HG03469 (cell line): ENCODE measurements around the gene USP28.
"Not testable (repeated sequence)": the region's sequence is repeated elsewhere in the genome, so short reads cannot be mapped to it uniquely, and the experiment has no call there.

Source experiments
- ATAC-seq: cut with Tn5 transposase; IDR thresholded peaks from one replicate; pipeline ENCODE4 v1.9.1; 2021; ENCODE audit warnings: mild to moderate bottlenecking, moderate library complexity, moderate number of reproducible peaks; ENCODE audit not compliant: unreplicated experiment

The USP28 gene

DNA sequence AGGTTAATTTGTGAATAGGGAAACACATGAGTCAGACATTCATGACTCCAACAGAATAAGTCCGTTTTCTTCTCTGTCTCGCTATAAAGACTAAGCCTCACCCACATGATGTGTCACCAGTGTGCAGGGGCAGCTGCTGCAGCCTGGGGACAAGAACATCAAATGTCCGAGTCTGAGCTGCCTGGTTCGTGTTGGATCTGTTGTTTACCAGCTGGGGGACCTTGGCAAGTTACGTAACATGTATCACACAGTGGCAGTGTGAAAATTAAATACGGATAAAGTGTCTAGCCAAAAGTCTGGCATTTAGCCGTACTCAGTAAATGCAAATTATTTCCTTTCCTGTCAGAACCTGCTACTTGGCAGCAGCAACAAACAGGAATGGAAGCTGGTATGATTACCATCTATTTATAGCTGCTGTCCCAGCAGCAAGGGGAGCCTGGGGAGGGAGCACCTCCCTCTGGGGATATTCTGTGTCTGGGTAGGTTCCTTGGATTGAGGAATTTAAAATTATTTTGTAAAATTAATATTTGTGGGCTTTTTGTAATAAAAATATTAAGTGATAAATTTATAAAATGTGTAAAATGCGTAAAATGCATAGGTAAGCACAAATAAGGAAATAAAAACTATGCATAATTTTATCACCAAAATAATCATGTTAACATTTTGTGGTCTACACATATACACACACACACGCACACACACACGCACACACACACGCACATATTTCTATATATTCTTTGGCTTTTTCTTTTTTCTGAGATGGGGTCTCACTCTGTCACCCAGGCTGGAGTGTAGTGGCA is 97.1 kb downstream of the USP28 start:
- no peak for ATAC-seq

DNA sequence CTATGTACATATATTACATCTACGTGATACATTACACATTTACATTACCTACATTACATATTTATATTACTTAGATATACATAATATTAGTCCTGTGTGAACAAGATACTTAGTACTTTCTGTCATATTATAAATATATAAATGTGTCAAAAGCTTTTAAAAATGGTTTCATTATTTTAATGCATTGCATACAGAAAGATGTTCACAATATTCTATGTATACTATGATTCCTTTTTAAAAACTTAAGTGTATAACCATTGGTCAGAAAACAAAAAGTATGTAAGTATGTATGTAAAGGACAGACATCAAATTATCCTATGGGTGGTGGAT is 101.2 kb downstream of the USP28 start:
- no peak for ATAC-seq

DNA sequence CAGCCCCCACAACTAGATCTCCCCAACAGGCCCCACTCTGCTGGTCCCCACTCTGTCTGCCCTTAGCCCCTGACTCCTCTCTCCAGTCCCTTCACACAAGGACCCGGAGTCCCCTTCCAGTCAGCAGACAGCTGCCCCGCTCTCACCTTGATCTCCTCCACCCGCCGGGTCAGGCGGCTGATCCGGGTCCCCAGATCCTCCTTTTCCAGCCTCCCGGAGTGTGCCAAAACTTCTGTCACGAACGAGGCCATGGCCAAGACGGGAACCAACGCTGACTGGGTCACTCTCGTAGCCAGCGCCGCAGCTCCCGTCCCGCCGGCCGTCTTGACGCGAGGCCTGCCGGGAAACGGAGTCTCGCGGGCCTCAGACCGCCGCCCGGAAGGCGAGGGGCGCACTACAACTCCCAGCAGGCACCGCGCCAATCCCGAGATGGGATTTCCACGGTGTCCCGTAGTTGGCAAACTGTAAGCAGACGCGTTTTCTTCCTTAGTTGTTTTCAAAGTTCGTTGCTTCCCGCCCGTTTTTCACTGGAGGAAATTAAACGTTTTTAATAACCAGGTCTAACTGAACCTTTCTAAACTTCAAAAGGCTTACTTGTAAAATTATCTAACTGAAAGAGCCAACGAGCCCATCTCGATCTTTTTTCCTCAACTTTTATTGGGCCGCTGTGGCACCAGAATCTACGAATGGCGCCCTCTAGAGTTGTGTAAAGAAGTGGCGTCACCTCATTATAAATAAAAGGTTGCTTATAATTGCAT is 101.8 kb downstream of the USP28 start, which contains the start of gene ZW10:
Gene ZW10, minus strand, starts transcription at position 277 of the 758 bp plus-strand sequence. Its CDS starts 26 bp downstream, at position 251.
- peak; percentile 88 for ATAC-seq

DNA sequence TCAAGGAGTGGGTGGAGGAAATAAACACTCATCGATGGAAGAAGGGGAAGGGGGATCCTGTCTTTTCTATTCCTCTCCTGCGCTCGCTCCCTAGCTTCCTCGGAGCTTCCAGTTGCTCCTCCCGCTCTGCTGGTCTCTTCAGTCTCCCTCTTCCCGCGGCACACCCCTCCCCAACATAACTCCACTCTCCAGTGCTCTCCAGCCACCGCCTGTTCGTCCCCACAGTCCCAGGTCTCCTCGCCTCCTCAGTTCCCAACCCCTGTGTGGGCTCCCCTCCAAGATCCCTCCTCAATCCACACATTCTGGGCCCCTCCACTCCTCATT is 102.3 kb downstream of the USP28 start:
- ATAC-seq, result no peak

DNA sequence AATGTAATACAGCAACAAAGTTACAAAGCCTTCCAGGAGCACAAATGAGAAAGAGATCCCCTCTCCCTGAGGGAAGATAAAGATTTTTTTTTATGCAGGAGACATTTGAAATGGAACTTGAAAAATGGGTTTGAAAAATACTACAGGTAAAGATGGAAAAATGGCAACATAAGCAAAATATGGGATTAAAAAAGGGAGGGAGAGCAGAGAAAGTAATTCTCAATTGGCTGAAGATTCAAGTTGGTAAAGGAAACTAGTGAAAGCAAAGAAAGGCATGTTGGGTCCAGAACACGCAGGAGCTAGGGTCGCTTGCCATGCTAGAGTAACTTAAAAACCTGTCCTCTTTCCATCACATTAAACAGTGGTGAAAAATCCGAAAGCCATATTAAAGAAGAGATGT is 103.4 kb downstream of the USP28 start:
- ATAC-seq, result no peak

DNA sequence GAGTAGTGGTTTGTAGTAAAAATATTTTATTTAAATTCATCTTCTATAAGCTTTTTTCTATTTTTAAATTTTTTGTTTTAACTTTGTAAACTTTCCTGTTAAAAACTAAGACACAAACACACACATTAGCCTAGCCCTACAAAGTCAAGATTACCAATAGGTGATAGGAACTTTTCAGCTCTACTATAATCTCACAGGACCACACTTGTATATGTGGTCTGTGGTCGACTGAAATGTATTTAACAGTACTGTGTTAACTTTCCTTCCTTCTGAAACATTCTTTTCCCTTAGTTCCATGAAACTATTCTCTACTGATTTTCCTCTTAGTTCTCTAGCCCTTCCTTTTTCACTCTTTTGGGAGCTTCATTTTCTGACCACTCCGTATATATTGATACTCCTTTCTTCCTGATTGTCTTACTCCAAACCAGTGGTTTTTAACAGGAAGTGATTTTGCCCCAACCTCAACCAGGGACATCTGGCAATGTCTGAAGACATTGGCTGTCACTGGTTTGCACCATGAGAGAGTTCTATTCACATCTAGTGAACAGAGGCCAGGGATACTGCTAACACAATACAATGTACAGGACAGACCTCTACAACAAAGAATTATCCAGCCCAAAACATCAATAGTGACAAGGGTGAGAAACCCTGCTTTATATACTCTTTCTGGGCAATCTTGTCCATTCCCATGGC is 110.7 kb downstream of the USP28 start:
- ATAC-seq, result no peak

DNA sequence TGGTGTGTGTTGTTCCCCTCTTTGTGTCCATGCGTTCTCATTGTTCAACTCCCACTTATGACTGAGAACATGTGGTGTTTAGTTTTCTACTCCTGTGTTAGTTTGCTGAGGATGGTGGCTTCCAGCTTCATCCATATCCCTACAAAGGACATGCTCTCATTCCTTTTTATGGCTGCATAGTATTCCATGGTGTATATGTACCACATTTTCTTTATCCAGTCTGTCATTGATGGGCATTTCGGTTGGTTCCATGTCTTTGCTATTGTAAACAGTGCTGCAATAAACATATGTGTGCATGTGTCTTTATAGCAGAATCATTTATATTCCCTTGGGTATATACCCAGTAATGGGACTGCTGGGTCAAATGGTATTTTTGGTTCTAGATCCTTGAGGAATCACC is 112.3 kb downstream of the USP28 start:
- ATAC-seq, result not testable (repeated sequence)

DNA sequence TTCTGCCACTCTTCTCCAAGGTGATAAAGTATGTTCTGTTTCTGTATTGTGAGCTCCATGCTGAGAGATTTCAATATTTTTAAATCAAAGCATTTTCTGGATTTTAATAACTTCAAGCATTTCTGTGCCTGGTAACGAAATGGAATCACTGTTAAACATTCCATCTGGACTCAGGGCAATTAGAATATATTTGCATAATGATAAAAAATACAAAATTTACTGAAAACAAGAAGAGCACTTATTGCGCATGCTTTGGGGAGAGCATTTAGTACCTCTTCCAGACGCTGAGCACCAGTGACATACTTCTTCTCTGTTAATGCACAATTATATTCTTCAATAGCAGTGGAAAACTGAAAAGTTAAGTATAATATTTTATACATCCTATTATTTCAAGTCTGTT is 115.1 kb downstream of the USP28 start:
- no peak for ATAC-seq

DNA sequence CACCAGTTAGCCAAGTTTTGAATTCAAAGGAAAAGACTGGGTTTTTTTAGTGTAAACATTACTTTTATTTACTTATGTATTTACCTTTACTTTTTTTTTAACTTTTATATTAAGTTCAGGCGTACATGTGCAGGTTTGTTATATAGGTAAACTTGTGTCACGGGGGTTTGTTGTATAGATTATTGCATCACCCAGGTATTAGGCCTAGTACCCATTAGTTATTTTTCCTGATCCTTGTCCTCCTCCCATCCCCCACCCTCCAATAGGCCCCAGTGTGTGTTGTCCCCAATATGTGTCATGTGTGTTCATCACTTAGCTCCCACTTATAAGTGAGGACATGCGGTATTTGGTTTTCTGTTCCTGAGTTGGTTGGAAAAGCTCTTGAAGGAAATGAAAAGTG is 122.4 kb downstream of the USP28 start:
- ATAC-seq, result no peak
